ENCODE data around the gene CADM1. TPM values are rescaled to one million over a fixed set of nuclear protein-coding genes. Genes with fewer than 3 reads are reported as not detected.
A peak's percentile ranks its signal among the peaks of the same experiment; 100 is the strongest.

CADM1 gene
- 1 to 10 TPM; 2.5 to 5.5 TPM for total RNA-seq
- long read RNA-seq, donor 1 = 0 reads
- long read RNA-seq, donor 2, partial matches to known transcripts = 15 of 16 reads
- long read RNA-seq, donor 2, other reads (novel, unspliced or antisense) = 1 of 16 reads

DNA sequence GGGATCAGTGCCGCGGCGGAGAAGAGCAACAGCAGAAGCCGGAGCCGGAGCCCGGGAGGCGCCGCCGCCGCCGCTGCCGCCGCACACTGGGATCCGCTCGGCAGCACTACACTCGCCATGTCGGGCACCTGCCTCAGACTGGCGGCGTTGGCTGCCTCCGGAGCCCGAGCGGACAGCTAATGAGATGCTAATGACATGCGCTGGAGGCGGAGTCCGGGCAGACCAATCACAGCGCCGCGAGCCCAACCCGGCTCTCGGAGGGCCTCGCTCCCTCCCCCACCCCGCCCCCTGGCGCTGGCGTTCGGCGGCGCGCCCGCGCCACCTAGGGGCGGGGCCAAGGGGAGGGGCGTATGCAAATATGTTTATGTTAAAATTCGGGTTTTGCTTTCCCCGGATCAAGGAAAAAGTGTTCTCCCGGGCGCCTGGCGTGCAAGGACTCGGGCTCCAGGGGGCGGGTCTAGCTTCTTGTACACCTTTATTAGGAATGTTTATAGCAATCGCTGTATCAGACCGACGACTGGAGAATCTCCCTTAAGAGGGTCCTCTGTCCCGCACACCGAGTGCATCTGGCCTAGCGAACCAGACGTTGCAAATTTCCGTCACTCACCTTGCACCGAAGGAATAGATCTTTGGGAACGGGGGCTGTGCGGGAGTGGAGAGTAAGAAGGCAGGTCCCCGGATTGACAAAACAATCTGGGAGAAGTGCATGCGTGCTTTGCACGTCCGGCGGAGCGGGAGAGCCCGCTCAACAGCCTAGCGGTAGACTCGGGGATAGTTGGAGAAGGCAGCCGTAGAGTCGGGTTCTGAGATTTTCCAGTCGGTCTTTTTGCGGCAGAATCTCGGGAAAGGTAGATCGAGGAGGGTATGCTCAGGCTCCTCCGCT is at the start of gene CADM1:
Gene CADM1, minus strand, starts transcription at position 140 of the 883 bp plus-strand sequence.
- intact Hi-C loops (cut with DNase I) = loop anchor here (5.0 to 10.0 kb wide), 2 partner anchors 170 to 1217 kb away; no protein-coding TSS in a partner anchor

DNA sequence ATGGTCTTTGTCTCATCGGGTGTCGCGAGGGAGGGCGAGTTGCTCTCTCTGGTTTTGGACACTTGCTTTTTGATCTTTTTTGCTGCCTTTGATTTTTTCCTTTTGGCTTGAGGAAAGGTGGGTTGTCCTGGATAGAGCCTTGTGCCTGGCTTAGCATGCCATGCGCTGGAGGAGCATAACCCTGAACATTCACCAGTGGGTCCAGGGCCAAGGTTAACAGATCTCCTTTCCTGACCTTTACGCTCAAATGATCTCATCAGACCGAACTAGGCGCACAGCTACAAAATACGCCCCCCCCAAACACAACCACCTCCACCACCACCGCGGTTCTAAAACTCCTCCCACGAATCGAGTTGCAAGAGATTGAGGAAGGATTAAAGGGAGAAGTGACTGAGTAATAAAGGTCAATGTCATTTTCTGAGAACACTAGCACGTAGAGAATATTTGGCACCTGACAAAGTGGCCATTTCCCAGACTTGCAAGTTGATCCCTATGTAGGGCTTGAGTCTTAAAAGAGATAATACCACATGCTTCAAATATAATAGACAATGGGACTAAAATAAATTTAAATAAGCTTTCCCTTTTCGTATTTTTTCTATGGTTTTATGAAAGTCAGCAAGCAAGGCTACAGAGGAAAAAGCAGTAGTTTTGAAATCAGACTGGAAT is 48.7 kb upstream of the CADM1 start:
- DNase-seq (ENCODE audit: low spot score) = no peak
- intact Hi-C loops (cut with DNase I) = no loop called here

More for the DNA sequence above, at the start of gene CADM1:
- peak; percentile 95 for DNase-seq (ENCODE audit: low spot score)

DNA sequence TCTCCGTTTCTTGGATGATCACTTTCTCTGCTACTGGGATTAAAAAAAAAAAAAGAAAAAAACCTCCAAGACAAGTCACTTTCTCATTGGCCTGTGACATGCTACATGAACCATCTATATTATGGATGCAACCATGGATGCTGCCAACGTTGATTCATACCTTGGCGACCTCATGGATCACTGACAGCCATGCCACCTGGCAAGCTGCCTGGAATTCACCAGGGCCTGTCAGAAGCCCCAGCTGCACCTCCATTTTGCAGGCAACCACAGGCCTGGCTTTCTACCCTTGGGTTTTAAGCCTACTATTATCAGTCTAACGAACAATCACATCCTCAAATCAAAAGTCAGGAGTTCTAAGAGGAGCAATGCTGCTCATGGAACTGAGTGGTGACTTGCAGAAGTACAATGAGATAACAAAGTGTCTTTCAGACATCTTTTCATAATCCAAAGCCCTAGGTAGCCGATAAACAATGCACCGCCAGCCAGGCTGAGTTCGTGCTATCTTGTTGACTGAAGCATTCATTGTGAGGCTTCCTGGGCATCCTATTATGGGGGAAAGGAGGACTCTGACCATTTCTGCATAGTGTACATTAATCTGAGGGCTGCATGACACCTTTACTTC is 48.0 kb upstream of the CADM1 start:
- DNase-seq (ENCODE audit: low spot score) = no peak
- intact Hi-C loops (cut with DNase I) = no loop called here

DNA sequence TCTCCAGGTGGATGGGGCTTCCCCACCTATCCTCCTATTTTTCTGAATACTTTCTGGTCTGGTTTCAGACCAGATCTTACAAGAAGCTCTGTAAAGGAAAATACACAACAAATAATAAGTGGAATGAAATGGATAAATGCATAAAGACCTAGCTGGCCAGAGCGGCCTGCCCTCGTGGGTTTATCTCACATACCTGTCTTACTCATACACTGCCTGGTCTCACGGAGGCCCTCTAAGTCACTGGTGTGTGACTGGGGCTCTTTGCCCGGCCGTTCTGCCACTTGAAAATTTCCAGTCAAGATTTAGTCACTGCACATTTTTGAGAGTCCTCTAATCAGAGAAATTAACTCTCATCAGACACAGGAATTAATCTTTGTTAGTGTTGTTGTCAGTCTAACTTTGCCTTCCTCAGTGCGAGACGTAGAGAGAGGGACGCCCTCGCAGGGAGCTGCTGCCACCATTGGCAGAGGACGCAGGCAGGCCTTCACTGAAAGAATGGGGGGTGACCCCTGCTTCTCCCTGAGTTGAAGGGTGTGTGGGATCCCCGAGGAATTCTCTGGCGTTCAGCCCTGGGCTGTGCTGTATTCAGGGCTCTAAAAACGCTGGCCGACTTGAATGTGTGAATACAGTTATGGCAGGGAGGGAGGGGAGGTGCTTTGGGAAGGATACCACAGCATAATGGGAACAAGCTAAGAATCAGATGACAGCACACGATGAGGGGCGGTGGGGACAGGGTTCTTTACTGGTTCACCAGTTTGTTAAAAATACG is 46.3 kb upstream of the CADM1 start:
- intact Hi-C loops (cut with DNase I) = no loop called here
- DNase-seq (ENCODE audit: low spot score) = no peak

DNA sequence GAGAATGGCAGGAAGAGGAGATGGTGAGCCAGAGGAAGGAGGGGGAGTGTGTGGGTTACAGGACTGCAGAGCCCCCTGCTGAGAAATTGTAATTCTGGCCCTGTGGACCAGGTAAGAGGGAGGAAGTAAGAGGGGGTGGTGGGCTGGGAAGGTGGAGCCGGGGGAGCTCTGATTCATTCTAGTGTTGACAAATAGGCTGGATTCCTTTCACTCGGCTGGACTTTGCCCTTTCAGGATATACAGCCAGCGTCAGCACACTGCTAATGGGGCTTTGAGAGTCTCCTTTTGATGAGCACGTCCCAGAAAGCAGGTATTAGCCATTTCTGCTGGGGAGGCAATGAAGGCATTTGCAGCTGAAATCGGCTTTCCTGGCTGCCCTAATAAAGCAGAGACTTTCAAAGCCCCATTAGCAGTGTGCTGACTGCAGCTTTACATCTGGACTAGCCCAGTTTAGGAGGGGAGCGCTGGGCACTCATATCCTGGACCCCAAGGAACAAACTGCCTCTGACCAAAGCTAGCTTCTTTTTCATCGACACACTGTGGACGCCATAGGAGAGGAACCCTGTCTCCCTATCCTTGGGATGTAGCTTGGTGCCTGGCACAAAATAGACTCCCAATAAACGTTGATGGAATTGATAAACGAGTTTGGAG is 44.8 kb upstream of the CADM1 start:
- intact Hi-C loops (cut with DNase I) = no loop called here

DNA sequence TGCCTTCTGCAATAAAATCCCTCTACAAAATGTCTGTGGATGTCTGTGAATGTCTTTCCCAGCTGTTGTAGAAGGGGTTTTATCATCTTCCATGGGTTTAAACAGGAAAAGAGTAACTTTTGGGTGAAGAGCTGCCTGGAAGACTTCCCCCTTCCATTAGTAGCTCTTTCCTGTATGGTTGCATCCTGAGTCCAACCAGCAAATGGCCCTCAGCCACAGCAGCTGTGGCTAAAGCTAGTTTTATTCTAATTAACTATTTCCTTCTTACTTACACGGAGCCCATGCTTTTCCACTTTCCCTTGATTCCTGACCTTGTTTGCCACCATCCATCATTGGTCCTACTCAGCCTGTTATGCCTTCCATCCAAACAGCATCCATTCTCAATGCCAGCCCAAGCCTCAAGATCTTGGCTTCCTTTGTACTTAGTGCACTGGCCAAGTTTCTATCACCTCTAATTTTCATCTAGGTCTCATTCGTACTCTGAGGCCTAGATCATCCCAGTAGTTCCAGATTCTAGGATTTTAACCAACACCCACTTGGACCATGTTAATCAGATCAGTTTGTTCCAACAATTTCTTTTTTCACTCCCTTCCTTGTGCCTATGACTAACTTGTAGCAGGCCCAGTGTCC is 41.5 kb upstream of the CADM1 start:
- DNase-seq (ENCODE audit: low spot score) = no peak
- intact Hi-C loops (cut with DNase I) = no loop called here

More for the DNA sequence above, 44.8 kb upstream of the CADM1 start:
- DNase-seq (ENCODE audit: low spot score) = no peak

DNA sequence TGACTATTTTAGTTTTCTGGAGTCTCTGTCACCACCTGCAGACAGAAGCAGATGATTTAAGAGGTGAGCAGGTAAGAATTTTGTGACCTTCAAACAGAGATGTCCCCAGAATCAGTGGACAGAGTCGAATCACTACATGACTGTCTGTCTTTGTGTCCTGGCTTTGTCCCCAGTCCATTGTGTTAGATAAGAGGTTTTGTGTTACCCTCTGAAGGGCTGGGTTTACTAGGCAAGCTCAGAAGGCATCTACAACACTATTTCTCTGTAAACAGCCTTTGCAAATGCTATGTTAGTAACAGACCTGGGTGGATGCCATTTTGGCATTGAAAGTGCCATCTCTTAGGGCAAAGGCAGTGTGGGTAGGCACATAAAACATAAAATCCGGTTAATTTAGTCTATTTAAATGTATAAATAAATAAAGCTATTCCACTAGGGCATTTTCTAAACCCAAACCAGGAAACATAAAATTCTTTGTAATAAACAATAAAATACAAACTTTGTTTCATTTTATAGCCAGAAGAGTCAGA is 40.3 kb upstream of the CADM1 start:
- intact Hi-C loops (cut with DNase I) = loop anchor here in 1 of 2 donors (5.0 kb wide), 1 partner anchor 597 kb away; no protein-coding TSS in a partner anchor
- DNase-seq (ENCODE audit: low spot score) = no peak

DNA sequence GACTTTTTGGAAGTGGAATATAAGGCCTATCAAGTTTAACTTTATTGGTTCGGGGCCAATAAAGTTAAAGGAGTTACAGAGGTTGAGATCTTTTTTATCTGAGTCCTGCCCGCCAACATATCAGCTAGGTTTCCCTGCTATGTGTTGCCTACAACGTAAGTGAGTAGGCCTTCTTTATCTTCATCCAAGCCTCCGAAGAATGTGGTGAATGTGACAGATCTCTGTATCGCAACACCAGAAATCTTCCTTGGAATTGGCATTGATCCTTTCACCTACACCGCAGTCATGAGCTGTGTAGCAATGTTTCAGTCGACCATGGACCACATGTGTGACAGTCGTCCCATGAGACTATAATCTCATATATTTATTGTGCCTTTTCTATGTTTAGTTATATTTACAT is 37.3 kb upstream of the CADM1 start:
- intact Hi-C loops (cut with DNase I) = loop anchor here in 1 of 2 donors (5.0 kb wide), 1 partner anchor 594 kb away; no protein-coding TSS in a partner anchor
- DNase-seq (ENCODE audit: low spot score) = no peak

DNA sequence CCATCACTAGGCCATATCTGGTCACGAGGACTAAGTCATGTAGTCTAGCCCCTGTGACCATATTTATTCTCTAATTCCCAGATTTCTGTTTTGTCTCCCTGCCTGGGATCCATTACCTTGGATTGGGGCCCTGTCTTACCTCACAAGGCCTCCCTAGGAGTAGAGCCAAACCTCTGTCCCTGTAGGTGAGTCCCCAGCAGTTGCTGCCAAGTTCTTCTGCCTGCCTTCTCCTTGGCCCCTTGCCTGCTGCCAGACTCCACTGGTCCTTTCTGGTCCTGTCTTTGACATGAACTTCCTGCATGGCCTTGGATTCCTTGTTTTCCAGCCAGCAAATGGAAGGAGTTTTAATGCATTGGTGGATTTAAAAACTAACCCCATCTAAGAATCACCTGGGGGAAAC is 35.6 kb upstream of the CADM1 start:
- intact Hi-C loops (cut with DNase I) = loop anchor here in 1 of 2 donors (5.0 kb wide), 1 partner anchor 593 kb away; no protein-coding TSS in a partner anchor
- no peak for DNase-seq (ENCODE audit: low spot score)

DNA sequence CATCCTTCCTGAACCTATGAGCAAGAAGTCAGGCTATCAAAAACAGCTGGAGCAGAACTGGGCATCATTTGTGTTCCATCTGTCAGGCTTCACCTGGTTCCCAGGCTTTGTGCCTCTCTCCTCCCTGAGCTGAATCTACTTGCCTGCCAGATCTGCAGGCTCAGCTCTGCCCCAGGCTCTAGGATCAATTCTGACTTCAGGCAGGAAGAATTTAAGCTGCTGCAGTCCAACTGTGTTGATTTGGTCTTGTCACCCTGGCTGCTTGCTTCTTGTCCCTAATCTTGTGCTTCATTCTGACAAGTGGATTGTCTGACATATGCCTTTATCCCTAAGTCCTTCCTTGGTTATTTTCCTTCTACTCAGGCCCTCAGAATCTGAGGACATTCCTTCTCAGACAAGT is 31.6 kb upstream of the CADM1 start:
- no peak for DNase-seq (ENCODE audit: low spot score)
- intact Hi-C loops (cut with DNase I) = no loop called here

DNA sequence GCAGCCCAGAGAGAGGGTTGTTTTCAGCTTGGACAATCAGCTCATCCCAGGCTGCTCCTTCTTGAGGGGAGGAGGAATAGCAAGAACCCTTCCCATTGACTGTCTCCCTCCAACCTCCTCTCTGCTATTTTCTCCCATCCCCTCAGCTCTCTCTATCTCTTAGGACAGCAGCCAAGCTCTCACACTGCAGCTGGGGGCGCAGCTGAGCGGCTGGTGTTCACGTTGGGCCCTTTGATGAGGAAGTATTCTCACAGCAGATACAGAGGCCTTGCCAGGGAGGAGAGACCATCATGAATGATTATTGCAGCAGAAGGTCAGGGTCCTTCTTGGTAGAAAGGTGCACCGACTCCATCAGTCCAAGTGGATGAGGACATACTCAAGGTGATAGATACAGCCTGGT is 26.5 kb upstream of the CADM1 start:
- intact Hi-C loops (cut with DNase I) = no loop called here
- DNase-seq (ENCODE audit: low spot score) = no peak

DNA sequence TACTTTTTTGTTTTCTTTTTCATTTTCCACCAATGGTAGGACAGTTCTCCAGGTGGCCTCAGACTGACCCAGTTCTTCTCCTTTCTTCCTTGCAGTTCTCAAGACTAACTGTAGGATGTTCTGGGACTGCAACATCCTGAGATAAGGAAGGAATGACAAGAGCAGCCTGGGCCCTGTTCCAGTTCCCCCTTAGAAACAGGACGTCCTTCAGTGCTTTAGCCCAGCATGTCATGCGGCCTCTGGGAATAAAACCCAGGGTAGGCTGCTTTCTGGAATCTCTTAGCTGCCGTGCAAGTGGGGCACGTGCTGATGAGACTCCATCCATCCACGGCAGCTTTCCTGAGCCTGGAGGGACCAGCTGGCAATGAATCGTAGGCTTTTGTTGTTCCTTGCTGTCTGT is 24.0 kb upstream of the CADM1 start:
- no peak for DNase-seq (ENCODE audit: low spot score)
- intact Hi-C loops (cut with DNase I) = no loop called here

DNA sequence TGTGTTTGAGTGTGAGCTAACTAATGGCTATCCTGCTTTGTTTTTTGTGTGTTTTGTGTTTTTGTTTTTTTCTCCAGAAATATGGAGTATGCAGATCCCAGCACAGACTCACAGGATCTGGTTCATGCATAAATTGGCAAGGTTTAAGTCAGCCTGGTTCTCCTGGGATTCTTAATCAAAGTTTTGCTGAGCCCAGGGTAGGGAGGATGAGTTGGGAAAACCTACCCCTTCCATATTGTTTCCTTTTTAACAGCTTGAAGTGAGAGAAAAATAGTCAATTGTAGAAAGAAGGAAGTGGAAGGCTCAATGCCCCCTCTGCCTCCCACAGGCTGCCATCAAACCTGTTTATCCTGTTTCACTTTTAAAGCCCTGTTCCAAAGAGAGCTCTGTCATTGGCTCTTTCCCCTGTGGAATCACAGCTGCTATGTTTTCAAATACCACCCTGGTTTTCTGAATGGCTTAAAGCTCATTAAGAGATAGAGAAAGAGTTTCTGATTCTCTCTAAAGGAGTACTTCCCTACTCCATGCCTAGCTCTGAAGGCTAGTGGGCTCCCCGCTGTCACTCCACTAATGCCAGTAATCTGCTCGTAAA is 23.4 kb upstream of the CADM1 start:
- intact Hi-C loops (cut with DNase I) = no loop called here
- no peak for DNase-seq (ENCODE audit: low spot score)

DNA sequence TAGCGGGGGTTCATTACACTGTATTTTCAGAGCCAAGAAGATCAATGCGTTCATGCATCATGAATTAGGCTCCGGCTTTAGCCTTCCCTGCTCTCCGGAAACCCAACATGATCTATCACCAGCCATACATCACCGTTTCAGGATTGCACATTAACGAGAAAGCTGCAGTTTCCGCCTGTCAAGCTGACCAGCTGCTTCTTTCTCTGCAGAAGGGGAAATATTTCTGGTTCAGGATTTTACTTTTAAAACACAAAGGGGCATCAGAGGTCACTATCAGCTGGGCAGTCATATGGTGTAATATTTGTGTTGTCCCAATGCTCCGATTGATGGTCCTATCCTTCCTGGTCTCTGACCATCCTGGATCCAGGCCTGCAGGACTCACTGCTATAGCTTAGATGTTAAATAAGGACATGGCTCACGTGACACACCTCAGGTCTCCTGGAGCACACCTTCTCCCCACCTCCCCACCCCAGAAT is 21.4 kb upstream of the CADM1 start:
- intact Hi-C loops (cut with DNase I) = no loop called here
- DNase-seq (ENCODE audit: low spot score) = no peak

DNA sequence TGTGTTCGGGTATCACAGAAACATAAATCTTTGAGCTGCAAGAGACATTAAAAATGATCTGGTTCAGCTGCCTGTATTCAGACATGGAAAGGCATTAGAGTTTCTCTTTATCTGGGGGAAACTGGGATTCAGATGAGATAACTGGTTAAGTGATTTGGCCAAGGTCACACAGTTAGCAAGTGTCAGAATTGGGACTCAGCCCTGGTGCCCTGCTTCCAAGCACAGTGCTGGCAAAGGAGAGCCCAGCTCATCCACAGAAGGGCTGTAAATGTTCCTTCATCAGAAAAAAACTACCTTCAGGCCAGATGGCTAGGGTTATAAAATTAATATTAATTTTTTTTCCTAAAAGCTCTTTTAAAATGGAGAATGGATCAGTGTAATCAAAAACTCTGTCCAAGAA is 20.4 kb upstream of the CADM1 start:
- intact Hi-C loops (cut with DNase I) = no loop called here

DNA sequence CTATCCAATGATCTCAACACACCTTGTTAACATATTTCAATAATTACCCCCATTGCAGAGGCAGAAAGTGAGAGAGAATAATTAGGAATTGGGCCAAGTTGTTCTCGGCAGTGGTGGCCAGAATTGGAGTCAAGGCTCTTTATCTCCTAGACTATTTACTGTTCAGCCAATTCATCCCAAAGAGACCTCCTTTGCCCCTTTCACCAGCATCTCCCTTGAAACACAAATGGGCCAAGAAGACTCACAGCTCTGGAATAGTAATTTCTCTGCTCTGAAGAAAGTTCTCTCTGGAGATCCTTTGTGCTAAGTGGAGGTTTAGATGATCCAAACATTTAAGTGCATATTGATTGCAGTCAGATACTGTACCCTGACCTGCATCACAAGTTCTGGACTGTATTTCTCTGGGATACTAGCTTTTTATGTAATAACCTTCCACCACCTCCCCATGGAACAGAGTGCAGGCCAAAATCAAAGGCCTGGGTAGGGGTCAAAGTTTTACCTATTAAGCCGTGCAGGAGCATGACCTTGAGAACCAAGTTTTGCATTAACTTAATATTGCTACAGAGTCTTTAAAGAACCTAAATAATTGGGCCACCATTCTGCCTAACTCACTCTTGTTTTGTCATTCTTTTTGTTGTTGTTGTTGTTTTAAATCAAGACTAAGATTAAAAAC is 19.6 kb upstream of the CADM1 start:
- no peak for DNase-seq (ENCODE audit: low spot score)
- intact Hi-C loops (cut with DNase I) = no loop called here

More for the DNA sequence above, 20.4 kb upstream of the CADM1 start:
- no peak for DNase-seq (ENCODE audit: low spot score)

DNA sequence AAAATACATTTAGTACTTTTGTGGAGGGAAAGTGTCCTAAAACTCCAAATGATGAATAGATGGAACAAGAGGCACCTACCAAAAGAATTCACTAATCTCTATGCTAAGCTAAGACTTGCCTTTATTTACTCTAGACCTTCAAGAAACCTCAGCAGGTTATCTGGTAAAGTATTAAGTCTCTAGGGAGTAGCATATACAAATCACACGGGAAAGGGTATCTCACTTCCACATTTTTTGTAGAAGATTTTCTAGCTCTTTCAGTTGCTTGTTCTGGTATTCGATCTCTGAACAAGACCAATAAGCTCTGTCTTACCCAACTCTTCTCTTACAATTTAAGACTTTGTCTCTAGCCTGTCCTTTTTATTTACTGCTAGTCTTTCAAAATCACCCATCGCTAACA is 18.1 kb upstream of the CADM1 start:
- intact Hi-C loops (cut with DNase I) = no loop called here
- no peak for DNase-seq (ENCODE audit: low spot score)

Measured in posterior vena cava (tissue), 2 donors.